GM21619 (cell line): ENCODE data around the gene OR10R2.
"Not testable (repeated sequence)": the region's sequence is repeated elsewhere in the genome, so short reads cannot be mapped to it uniquely, and the experiment has no call there.

Experiments used
- ATAC-seq: cut with Tn5 transposase; IDR thresholded peaks from one replicate; pipeline ENCODE4 v1.9.1; 2021; ENCODE audit not compliant: unreplicated experiment

OR10R2 gene

GRCh38 chr1:158471920-158472319, at the start of gene OR10R2:
OR10R2 (plus strand) TSS chr1:158472220; CDS start chr1:158472326, 106 bp downstream.
- ATAC-seq = no peak

- ATAC-seq = no peak
These were observed 47.0 kb upstream of the OR10R2 start for GRCh38 chr1:158425027-158425426.

- ATAC-seq = no peak
These were observed 45.9 kb upstream of the OR10R2 start, which contains the start of gene OR10K2 for GRCh38 chr1:158426137-158426536. OR10K2 (minus strand) TSS chr1:158426237; CDS start chr1:158420866, 5,371 bp downstream.

GRCh38 chr1:158430163-158430562, 41.9 kb upstream of the OR10R2 start:
- not testable (repeated sequence) for ATAC-seq

- ATAC-seq = no peak
These were observed 37.3 kb upstream of the OR10R2 start for GRCh38 chr1:158434741-158435140.

GRCh38 chr1:158445376-158445775, 26.6 kb upstream of the OR10R2 start:
- no peak for ATAC-seq

- no peak for ATAC-seq
These were observed 17.5 kb upstream of the OR10R2 start for GRCh38 chr1:158454537-158454936.

- no peak for ATAC-seq
These were observed 14.8 kb upstream of the OR10R2 start for GRCh38 chr1:158457246-158457645.

- no peak for ATAC-seq
These were observed 13.8 kb upstream of the OR10R2 start for GRCh38 chr1:158458263-158458662.

- no peak for ATAC-seq
These were observed 10.5 kb upstream of the OR10R2 start, which contains the start of gene OR10K1 for GRCh38 chr1:158461534-158461933. OR10K1 (plus strand) TSS chr1:158461834; CDS start chr1:158465562, 3,728 bp downstream.

GRCh38 chr1:158485455-158485854, 13.4 kb downstream of the OR10R2 start:
- no peak for ATAC-seq

- no peak for ATAC-seq
These were observed 19.3 kb downstream of the OR10R2 start for GRCh38 chr1:158491316-158491715.

GRCh38 chr1:158493054-158493453, 21.0 kb downstream of the OR10R2 start:
- ATAC-seq = no peak

GRCh38 chr1:158494796-158495195, 22.8 kb downstream of the OR10R2 start:
- ATAC-seq = no peak

- ATAC-seq = no peak
These were observed 24.4 kb downstream of the OR10R2 start for GRCh38 chr1:158496374-158496773.

GRCh38 chr1:158506369-158506987, 34.5 kb downstream of the OR10R2 start:
- no peak for ATAC-seq

- no peak for ATAC-seq
These were observed 35.5 kb downstream of the OR10R2 start for GRCh38 chr1:158507511-158507910.

GRCh38 chr1:158509471-158510156, 37.6 kb downstream of the OR10R2 start:
- ATAC-seq = no peak

- ATAC-seq = no peak
These were observed 44.9 kb downstream of the OR10R2 start for GRCh38 chr1:158516966-158517365.

GRCh38 chr1:158520021-158520420, 48.0 kb downstream of the OR10R2 start:
- no peak for ATAC-seq

- ATAC-seq = no peak
These were observed 49.1 kb downstream of the OR10R2 start for GRCh38 chr1:158520955-158521665.

- ATAC-seq = no peak
These were observed 49.6 kb downstream of the OR10R2 start for GRCh38 chr1:158521666-158522058.
